PC-3 (cell line): ENCODE results near the gene ESPN. TPM values are rescaled to one million over a fixed set of nuclear protein-coding genes. Genes with fewer than 3 reads are reported as not detected.

Experiments
- ATAC-seq: fragments of 200-7000 bp; cut with Tn5 transposase; 2 replicates; pipeline ENCODE4 v1.9.1; 2020; ENCODE audit warnings: mild to moderate bottlenecking, moderate library complexity
- BruUV-seq: library from RNA; stranded (reverse); fragments of 400-500 nt; replicated peaks from 2 replicates; lab custom pipeline; 2021; lab: Mats Ljungman, UMichigan
- CTCF ChIA-PET: fragments of 300-600 bp; sonication (Branson Sonifier 250); formaldehyde crosslinking; loops from one replicate; lab custom pipeline; 2022; ENCODE audit warnings: antibody characterized with exemption; lab: Charles Lee
- POLR2A ChIA-PET: fragments of 300-600 bp; sonication (Branson Sonifier 250); formaldehyde crosslinking; loops from one replicate; lab custom pipeline; 2022; ENCODE audit warnings: antibody characterized with exemption; ENCODE audit not compliant: unreplicated experiment; lab: Charles Lee
- DNase-seq: peaks from one replicate; pipeline ENCODE4 v3.0.0-alpha.2; 2015
- H2AFZ ChIP-seq: fragments of 300-600 bp; sonication (generic); 2 replicates; pipeline ENCODE4 v1.6.0; 2016; ENCODE audit warnings: antibody characterized with exemption, low read length
- H3F3A ChIP-seq: fragments of 300-600 bp; sonication (generic); one replicate; pipeline ENCODE4 v1.6.0; 2017; ENCODE audit warnings: antibody characterized with exemption, low read length, control low read depth, mild to moderate bottlenecking; ENCODE audit not compliant: unreplicated experiment
- H3K27ac ChIP-seq: fragments of 300-600 bp; sonication (generic); 2 replicates; pipeline ENCODE4 v1.5.1; 2016; ENCODE audit warnings: mild to moderate bottlenecking, low read length
- H3K27me3 ChIP-seq: fragments of 300-600 bp; sonication (generic); 2 replicates; pipeline ENCODE4 v1.6.1; 2016; ENCODE audit warnings: low read length, mixed read lengths
- H3K36me3 ChIP-seq: fragments of 300-600 bp; sonication (generic); 2 replicates; pipeline ENCODE4 v1.6.1; 2016; ENCODE audit warnings: low read depth, mixed run types, low read length, mixed read lengths
- H3K4me1 ChIP-seq: fragments of 300-600 bp; sonication (generic); 2 replicates; pipeline ENCODE4 v1.5.1; 2016; ENCODE audit warnings: low read length; ENCODE audit not compliant: insufficient read depth
- H3K4me2 ChIP-seq: fragments of 300-600 bp; sonication (generic); 2 replicates; pipeline ENCODE4 v1.6.0; 2016; ENCODE audit warnings: low read length
- H3K4me3 ChIP-seq: fragments of 300-600 bp; sonication (generic); 2 replicates; pipeline ENCODE4 v1.5.1; 2016; ENCODE audit warnings: mild to moderate bottlenecking, low read length, mixed read lengths
- H3K79me2 ChIP-seq: fragments of 300-600 bp; sonication (generic); 2 replicates; pipeline ENCODE4 v1.6.1; 2017; ENCODE audit warnings: low read length, mixed read lengths
- H3K9ac ChIP-seq: fragments of 300-600 bp; sonication (generic); 2 replicates; pipeline ENCODE4 v1.6.0; 2016; ENCODE audit warnings: mild to moderate bottlenecking, low read length
- H3K9me2 ChIP-seq: fragments of 300-600 bp; sonication (generic); replicated peaks from 2 replicates; pipeline ENCODE4 v1.6.1; 2016; ENCODE audit warnings: mixed run types, low read length, mixed read lengths
- H3K9me3 ChIP-seq: fragments of 300-600 bp; sonication (generic); 2 replicates; pipeline ENCODE4 v1.6.1; 2016; ENCODE audit warnings: low read length, mixed read lengths
- H4K20me1 ChIP-seq: fragments of 300-600 bp; sonication (generic); 2 replicates; pipeline ENCODE4 v1.6.1; 2016; ENCODE audit warnings: low read length, mixed read lengths
- CTCF ChIP-seq: fragments of 300-600 bp; sonication (generic); conservative IDR thresholded peaks from 2 replicates; pipeline ENCODE4 v1.5.1; 2017; ENCODE audit warnings: antibody characterized with exemption, low read depth, mild to moderate bottlenecking, low read length
- EZH2 ChIP-seq: fragments of 300-600 bp; sonication (generic); IDR thresholded peaks from one replicate; pipeline ENCODE4 v1.6.1; 2017; ENCODE audit warnings: antibody characterized with exemption, mild to moderate bottlenecking, low read length; ENCODE audit not compliant: unreplicated experiment
- EZH2phosphoT487 ChIP-seq: fragments of 300-600 bp; sonication (generic); IDR thresholded peaks from 2 replicates; pipeline ENCODE4 v1.6.1; 2018; ENCODE audit warnings: mild to moderate bottlenecking, antibody characterized with exemption, low read length, borderline replicate concordance
- intact Hi-C: fragments of 100-400 bp; cut with micrococcal nuclease; formaldehyde crosslinking; loops from 2 replicates; pipeline ENCODE4 v1.9.0; 2023
- total RNA-seq: library from RNA; depleted of rRNA; stranded (reverse); fragments of >200 nt; gene quantifications from 2 replicates; pipeline ENCODE4 v1.2.3, GENCODE V29; 2014

The ESPN gene
- total RNA-seq, 1 experiment from 2014 or later = 11.1 TPM

DNA sequence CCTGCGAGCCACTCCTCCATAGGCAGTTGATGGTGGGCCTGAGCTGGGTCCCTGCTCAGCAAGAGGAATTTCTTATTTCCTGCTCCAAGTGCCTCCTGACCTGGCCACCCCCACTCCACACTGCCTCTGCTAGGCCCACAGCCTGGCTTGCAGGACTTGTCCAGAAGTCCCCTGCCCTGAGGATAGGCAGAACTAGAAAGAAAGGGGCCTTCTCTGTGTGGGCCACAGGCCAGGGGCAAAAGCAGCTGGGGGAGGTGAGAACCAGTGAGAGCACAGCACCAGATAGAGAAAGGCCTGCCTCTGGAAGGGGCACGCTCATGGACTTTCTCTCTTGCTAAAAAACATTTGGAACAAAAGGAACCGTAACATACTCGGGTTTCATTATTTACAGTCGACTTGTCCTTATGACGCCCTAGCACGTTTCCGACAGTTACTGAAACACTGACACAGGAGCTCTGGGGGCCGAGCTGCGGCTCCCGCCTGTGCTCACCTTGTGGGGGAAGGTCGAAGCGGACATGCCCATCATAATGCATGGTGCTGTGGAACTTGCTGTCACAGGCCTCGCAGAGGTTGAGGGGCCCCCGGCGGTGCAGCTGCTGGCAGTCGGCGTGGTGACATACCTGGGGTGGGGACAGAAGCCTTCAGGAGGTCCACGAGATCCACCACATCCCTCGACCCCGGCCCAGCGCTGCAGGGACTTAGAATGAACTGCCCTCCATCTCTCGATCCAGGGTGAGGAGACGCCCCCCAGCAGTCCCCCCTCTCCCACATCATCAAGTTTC, 52.7 kb downstream of the ESPN start:
- no peak overlapping the region for H2AFZ ChIP-seq
- no peak overlapping the region for H3K27ac ChIP-seq
- DNase-seq (no peak), ATAC-seq (no peak)
- BruUV-seq = TSS peak; percentile 16
- ChIA-PET POLR2A (no interaction called here), CTCF (no interaction called here)
- no peaks in the 10 kb centered on the region for H3K79me2 ChIP-seq
- no peaks in the 10 kb centered on the region for H3K9me3 ChIP-seq
- intact Hi-C loops = no loop called here
- no peak overlapping the region for H3K4me2 ChIP-seq
- H3K4me3 ChIP-seq = no peak overlapping the region
- H3F3A ChIP-seq = no peaks in the 10 kb centered on the region
- no peaks in the 10 kb centered on the region for H3K27me3 ChIP-seq
- H3K9me2 ChIP-seq = no peaks in the 10 kb centered on the region
- TF ChIP-seq EZH2 = no peak
- TF ChIP-seq CTCF = no peak
- H4K20me1 ChIP-seq = no peaks in the 10 kb centered on the region
- H3K36me3 ChIP-seq = peaks cover 12% of the 10 kb centered on the region
- H3K9ac ChIP-seq = no peak overlapping the region
- H3K4me1 ChIP-seq = no peaks in the 10 kb centered on the region

DNA sequence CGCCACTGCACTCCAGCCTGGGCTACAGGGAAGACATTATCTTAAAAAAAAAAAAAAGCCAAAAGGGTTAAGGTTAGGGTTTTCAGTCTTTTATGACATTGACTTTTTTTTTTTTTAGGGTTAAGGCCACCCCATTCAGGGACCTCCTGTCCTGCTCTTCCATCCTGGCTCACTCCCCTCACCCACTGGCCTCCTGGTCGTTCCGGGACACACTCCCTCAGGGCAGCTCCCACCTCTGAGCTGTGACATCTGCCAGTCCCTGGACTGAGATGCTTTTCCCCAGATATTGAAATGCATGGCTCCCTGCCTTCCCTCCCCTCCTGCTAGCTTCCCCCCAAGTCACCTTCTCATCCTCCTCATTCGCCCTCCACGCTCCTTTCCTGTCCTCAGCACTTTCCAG, 57.2 kb downstream of the ESPN start:
- no peaks in the 10 kb centered on the region for H3K27me3 ChIP-seq
- H3K4me2 ChIP-seq = no peak overlapping the region
- BruUV-seq = no TSS peak
- no peak overlapping the region for H3K27ac ChIP-seq
- peaks cover 9% of the 10 kb centered on the region; the same call in 1 of the 2 replicates for H3K4me1 ChIP-seq
- ATAC-seq (no peak), DNase-seq (no peak)
- no peaks in the 10 kb centered on the region for H3K9me2 ChIP-seq
- H4K20me1 ChIP-seq = no peaks in the 10 kb centered on the region
- H3K79me2 ChIP-seq = peaks cover 18% of the 10 kb centered on the region
- 0 out of 2 replicates have a peak, but pooled peaks cover 2% of the 10 kb centered on the region for H3K36me3 ChIP-seq
- POLR2A ChIA-PET = no interaction called here
- H2AFZ ChIP-seq = no peak overlapping the region
- intact Hi-C loops = no loop called here
- TF ChIP-seq EZH2 (no peak), EZH2phosphoT487 (no peak), CTCF (no peak)
- no peak overlapping the region for H3K4me3 ChIP-seq
- H3K9me3 ChIP-seq = no peaks in the 10 kb centered on the region
- CTCF ChIA-PET = no interaction called here
- no peak overlapping the region for H3K9ac ChIP-seq
- H3F3A ChIP-seq = no peaks in the 10 kb centered on the region
